CD14-positive monocyte (primary cell): ENCODE results near the gene AHCY. TPM values are rescaled to one million over a fixed set of nuclear protein-coding genes. Genes with fewer than 3 reads are reported as not detected.
"Not testable (repeated sequence)": the region's sequence is repeated elsewhere in the genome, so short reads cannot be mapped to it uniquely, and the experiment has no call there.

Experiments used
- DNase-seq, 3 donors: peaks; one replicate each; pipeline ENCODE4 v3.0.0-alpha.2; 2011 to 2022
- H2AFZ ChIP-seq: 2 replicates; pipeline ENCODE4 v1.6.0; 2012; ENCODE audit warnings: mild to moderate bottlenecking, low read depth, low read length, inconsistent platforms; ENCODE audit not compliant: insufficient read depth, poor library complexity, severe bottlenecking
- H3K27ac ChIP-seq, 2 donors: 1 replicate in 1 of 2; 2 replicates in 1 of 2; pipeline ENCODE4 v1.5.1; 2012 to 2013; ENCODE audit warnings: low read length in 2 of 2, control low read depth in 1 of 2, inconsistent platforms in 1 of 2, low read depth in 1 of 2, mild to moderate bottlenecking in 1 of 2
- H3K27me3 ChIP-seq, 2 donors: one replicate each; pipeline versions ENCODE4 v1.6.0 to v1.6.1; 2011 to 2013; ENCODE audit warnings: low read length in 2 of 2; ENCODE audit not compliant: control insufficient read depth in 2 of 2, insufficient read depth in 2 of 2
- H3K36me3 ChIP-seq, 2 donors: replicated peaks in 1 of 2; 1 replicate in 1 of 2; 2 replicates in 1 of 2; pipeline versions ENCODE4 v1.5.1 to v1.6.1; 2012 to 2013; ENCODE audit warnings: low read length in 2 of 2, control low read depth in 1 of 2, inconsistent platforms in 1 of 2, mild to moderate bottlenecking in 1 of 2; ENCODE audit not compliant: insufficient read depth in 2 of 2, control insufficient read depth in 1 of 2
- H3K4me1 ChIP-seq, 2 donors: 1 replicate in 1 of 2; 2 replicates in 1 of 2; pipeline versions ENCODE4 v1.5.1 to v1.6.1; 2012 to 2013; ENCODE audit warnings: low read length in 2 of 2, control low read depth in 1 of 2, inconsistent platforms in 1 of 2, mild to moderate bottlenecking in 1 of 2, moderate library complexity in 1 of 2; ENCODE audit not compliant: insufficient read depth in 2 of 2, control insufficient read depth in 1 of 2
- H3K4me2 ChIP-seq: replicated peaks from 2 replicates; pipeline ENCODE3; 2012; ENCODE audit warnings: low read length, moderate library complexity, mild to moderate bottlenecking; ENCODE audit not compliant: poor library complexity, severe bottlenecking; ENCODE audit errors: extremely low read depth
- H3K4me3 ChIP-seq, 3 experiments: fragments of 200-600 bp in 1 of 3; sonication (generic) in 1 of 3; replicated peaks in 1 of 3; 1 replicate in 2 of 3; 2 replicates in 1 of 3; pipeline ENCODE4 v1.5.1; 2011 to 2013; ENCODE audit warnings: low read length in 3 of 3, mild to moderate bottlenecking in 3 of 3, control low read depth in 2 of 3, low read depth in 2 of 3, inconsistent platforms in 1 of 3, moderate library complexity in 1 of 3
- H3K79me2 ChIP-seq: 2 replicates; pipeline ENCODE4 v1.6.0; 2012; ENCODE audit warnings: mild to moderate bottlenecking, control low read depth, inconsistent platforms, low read length, moderate library complexity; ENCODE audit not compliant: insufficient read depth
- H3K9ac ChIP-seq: 2 replicates; pipeline ENCODE4 v1.6.0; 2017; ENCODE audit warnings: low read length, mild to moderate bottlenecking; ENCODE audit not compliant: insufficient read depth, poor library complexity, severe bottlenecking
- H3K9me3 ChIP-seq, 2 donors: replicated peaks in 1 of 2; 1 replicate in 1 of 2; 2 replicates in 1 of 2; pipeline versions ENCODE4 v1.5.1 to v1.6.1; 2012 to 2013; ENCODE audit warnings: low read length in 2 of 2, control low read depth in 1 of 2; ENCODE audit not compliant: control insufficient read depth in 1 of 2, insufficient read depth in 1 of 2
- H4K20me1 ChIP-seq: 2 replicates; pipeline ENCODE4 v1.6.0; 2012; ENCODE audit warnings: mild to moderate bottlenecking, low read length, control low read depth, moderate library complexity; ENCODE audit not compliant: insufficient read depth
- H3K27ac Mint-ChIP-seq, 7 donors: one replicate each; pipeline ENCODE4 v1.8.0; 2020; ENCODE audit warnings: mild to moderate bottlenecking in 7 of 7, mixed read lengths in 7 of 7, moderate library complexity in 6 of 7, inconsistent platforms in 2 of 7
- H3K27me3 Mint-ChIP-seq, 3 donors: one replicate each; pipeline ENCODE4 v1.8.0; 2021 to 2022; ENCODE audit warnings: low read depth in 3 of 3, mild to moderate bottlenecking in 3 of 3, mixed read lengths in 3 of 3, moderate library complexity in 3 of 3, inconsistent platforms in 1 of 3
- H3K36me3 Mint-ChIP-seq, 2 donors: one replicate each; pipeline ENCODE4 v1.8.0; 2020; ENCODE audit warnings: mixed read lengths in 2 of 2, inconsistent platforms in 1 of 2, mild to moderate bottlenecking in 1 of 2
- H3K4me1 Mint-ChIP-seq: one replicate; pipeline ENCODE4 v1.8.0; 2020; ENCODE audit warnings: mild to moderate bottlenecking, mixed read lengths
- H3K4me3 Mint-ChIP-seq, 2 donors: one replicate each; pipeline ENCODE4 v1.8.0; 2020; ENCODE audit warnings: mild to moderate bottlenecking in 2 of 2, mixed read lengths in 2 of 2, moderate library complexity in 1 of 2
- H3K9me3 Mint-ChIP-seq, 7 donors: one replicate each; pipeline ENCODE4 v1.8.0; 2020 to 2022; ENCODE audit warnings: mixed read lengths in 7 of 7, mild to moderate bottlenecking in 6 of 7, moderate library complexity in 6 of 7, inconsistent platforms in 2 of 7
- WGBS: methylation state at CpG from one replicate; pipeline ENCODE4 v1.1.5; 2013; ENCODE audit warnings: missing lambda C conversion rate; ENCODE audit not compliant: insufficient coverage; 5-methylcytosine and 5-hydroxymethylcytosine counted together
- intact Hi-C, 2 donors: fragments of 100-400 bp; cut with micrococcal nuclease; formaldehyde crosslinking; loops; one replicate each; pipeline versions ENCODE4 v1.15.0 to v1.15.1; 2023
- polyA plus RNA-seq, 3 donors: library from polyadenylated mRNA; depleted of rRNA in 1 of 3; unstranded in 2 of 3; stranded (reverse) in 1 of 3; fragments of 300-500 nt in 2 of 3; fragments of >200 nt in 1 of 3; fragmentation: Illumina TruSeq in 2 of 3; gene quantifications; 1 replicate in 2 of 3; 2 replicates in 1 of 3; pipeline ENCODE4 v1.2.3, GENCODE V29; 2012 to 2021
- TF ChIP-seq, protein P1 (sequence below): fragments of 200-600 bp; IDR thresholded peaks from one replicate; pipeline ENCODE4 v1.8.0; 2022; ENCODE audit warnings: antibody characterized with exemption, mild to moderate bottlenecking

The AHCY gene
- polyA plus RNA-seq, 3 donors, result 35.7 to 42.7 (median 41.1) TPM

DNA sequence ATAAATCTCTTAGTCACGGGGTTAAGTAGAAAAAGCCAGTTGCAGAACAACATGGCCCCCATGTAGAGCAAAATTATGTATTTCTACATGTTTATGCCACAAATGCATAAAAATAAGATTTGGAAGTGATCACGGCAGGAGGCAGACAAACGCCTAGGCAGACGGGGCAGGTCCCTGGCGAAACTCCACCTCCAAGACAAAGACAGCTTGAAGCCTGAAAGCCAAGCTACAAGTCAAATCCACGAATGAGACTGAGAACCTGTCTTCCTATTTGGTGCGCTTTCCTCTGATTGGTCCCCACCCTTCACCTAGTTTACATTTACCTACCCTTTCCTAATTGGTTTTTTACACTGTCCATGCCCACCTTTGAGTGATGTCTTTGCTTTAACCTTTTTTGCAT, 28.7 kb upstream of the AHCY start:
- intact Hi-C loops, result no loop called here
- Mint-ChIP-seq H3K4me1 (no peaks in the 10 kb centered on the region), H3K4me3 (no peak overlapping the region), H3K27me3 (peaks cover 1 to 3% (median 2%) of the 10 kb centered on the region in 3 donors), H3K27ac (no peak overlapping the region), H3K9me3 (peaks cover 0 to 1% (median 0%) of the 10 kb centered on the region in 7 donors), H3K36me3 (no peaks in the 10 kb centered on the region)
- H3K4me1 ChIP-seq, result no peaks in the 10 kb centered on the region
- DNase-seq, result no peak
- TF ChIP-seq, protein P1, sequence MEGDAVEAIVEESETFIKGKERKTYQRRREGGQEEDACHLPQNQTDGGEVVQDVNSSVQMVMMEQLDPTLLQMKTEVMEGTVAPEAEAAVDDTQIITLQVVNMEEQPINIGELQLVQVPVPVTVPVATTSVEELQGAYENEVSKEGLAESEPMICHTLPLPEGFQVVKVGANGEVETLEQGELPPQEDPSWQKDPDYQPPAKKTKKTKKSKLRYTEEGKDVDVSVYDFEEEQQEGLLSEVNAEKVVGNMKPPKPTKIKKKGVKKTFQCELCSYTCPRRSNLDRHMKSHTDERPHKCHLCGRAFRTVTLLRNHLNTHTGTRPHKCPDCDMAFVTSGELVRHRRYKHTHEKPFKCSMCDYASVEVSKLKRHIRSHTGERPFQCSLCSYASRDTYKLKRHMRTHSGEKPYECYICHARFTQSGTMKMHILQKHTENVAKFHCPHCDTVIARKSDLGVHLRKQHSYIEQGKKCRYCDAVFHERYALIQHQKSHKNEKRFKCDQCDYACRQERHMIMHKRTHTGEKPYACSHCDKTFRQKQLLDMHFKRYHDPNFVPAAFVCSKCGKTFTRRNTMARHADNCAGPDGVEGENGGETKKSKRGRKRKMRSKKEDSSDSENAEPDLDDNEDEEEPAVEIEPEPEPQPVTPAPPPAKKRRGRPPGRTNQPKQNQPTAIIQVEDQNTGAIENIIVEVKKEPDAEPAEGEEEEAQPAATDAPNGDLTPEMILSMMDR, result no peak
- no peak overlapping the region for H3K4me3 ChIP-seq
- no peaks in the 10 kb centered on the region for H3K27me3 ChIP-seq
- no peaks in the 10 kb centered on the region for H3K9me3 ChIP-seq
- no peak overlapping the region for H3K4me2 ChIP-seq
- H3K27ac ChIP-seq, result no peak overlapping the region
- H3K79me2 ChIP-seq, result no peaks in the 10 kb centered on the region
- no peak overlapping the region for H2AFZ ChIP-seq
- 100% methylated on average over 6 of the region's 7 CpGs for WGBS
- no peaks in the 10 kb centered on the region for H3K36me3 ChIP-seq
- no peak overlapping the region for H3K9ac ChIP-seq
- H4K20me1 ChIP-seq, result no peaks in the 10 kb centered on the region

DNA sequence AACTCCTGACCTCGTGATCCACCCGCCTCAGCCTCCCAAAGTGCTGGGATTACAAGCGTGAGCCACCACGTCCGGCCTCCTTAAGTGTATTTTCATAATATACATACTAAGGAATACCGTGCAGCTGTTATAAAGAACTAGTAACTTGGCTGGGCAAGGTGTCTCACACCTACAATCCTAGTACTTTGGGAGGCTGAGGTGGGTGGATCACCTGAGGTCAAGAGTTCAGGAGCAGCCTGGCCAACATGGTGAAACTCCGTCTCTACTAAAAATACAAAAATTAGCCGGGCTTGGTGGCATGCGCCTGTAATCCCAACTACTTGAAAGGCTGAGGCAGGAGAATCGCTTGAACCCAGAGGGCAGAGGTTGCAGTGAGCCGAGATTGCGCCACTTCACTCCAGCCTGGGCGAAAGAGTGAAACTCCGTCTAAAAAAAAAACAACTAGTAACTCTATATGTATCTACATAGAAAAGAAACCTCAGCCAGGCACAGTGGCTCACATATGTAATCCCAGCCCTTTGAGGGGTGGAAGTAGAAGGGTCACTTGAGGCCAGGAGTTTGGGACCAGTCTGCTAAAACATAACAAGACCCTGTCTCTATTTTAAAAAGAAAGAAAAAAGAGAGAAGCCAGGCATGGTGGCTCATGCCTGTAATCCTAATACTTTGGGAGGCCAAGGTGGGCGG, 27.8 kb upstream of the AHCY start:
- H3K27ac ChIP-seq, H3K36me3 Mint-ChIP-seq, DNase-seq, H3K27ac Mint-ChIP-seq, H3K9me3 ChIP-seq, H3K4me1 Mint-ChIP-seq, H3K27me3 Mint-ChIP-seq, H3K4me3 ChIP-seq, H3K27me3 ChIP-seq, H3K9me3 Mint-ChIP-seq, H4K20me1 ChIP-seq, H3K4me3 Mint-ChIP-seq, H3K36me3 ChIP-seq, H3K4me1 ChIP-seq, H3K79me2 ChIP-seq, intact Hi-C loops, H2AFZ ChIP-seq, H3K4me2 ChIP-seq, H3K9ac ChIP-seq: not testable (repeated sequence)
- 86% methylated on average over 3 of the region's 15 CpGs for WGBS
